Erythroblast (primary cell): Measurements from ENCODE around the gene SNRPD2.
"Not testable (repeated sequence)": the region's sequence is repeated elsewhere in the genome, so short reads cannot be mapped to it uniquely, and the experiment has no call there.

Experiments
- GATA1 ChIP-seq: IDR thresholded peaks from 2 replicates; pipeline ENCODE4 v1.6.1; 2011; ENCODE audit warnings: low read depth, mild to moderate bottlenecking, control low read depth, low read length, moderate library complexity
- POLR2A ChIP-seq: IDR thresholded peaks from 2 replicates; pipeline ENCODE4 v1.6.1; 2011; ENCODE audit warnings: mild to moderate bottlenecking, low read length

DNA sequence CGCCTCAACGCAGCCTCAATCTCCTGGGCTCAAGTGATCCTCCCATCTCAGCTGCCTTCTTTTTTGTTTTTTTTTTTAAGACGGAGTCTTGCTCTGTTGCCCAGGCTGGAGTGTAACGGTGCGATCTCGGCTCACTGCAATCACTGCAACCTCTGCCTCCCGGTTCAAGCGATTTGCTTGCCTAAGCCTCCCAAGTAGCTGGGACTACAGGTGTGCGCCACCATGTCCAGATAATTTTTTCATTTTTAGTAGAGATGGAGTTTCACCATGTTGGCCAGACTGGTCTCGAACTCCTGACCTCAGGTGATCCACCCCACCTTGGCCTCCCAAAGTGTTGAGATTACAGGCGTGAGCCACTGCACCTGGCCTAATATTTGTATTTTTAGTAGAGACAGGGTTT is 28.3 kb upstream of the SNRPD2 start:
- TF ChIP-seq POLR2A, GATA1: not testable (repeated sequence)
